HG03139 (cell line): ENCODE results near the gene BTK.

Experiments used
- ATAC-seq: cut with Tn5 transposase; IDR thresholded peaks from one replicate; pipeline ENCODE4 v1.9.1; 2021; ENCODE audit not compliant: unreplicated experiment

BTK gene

DNA sequence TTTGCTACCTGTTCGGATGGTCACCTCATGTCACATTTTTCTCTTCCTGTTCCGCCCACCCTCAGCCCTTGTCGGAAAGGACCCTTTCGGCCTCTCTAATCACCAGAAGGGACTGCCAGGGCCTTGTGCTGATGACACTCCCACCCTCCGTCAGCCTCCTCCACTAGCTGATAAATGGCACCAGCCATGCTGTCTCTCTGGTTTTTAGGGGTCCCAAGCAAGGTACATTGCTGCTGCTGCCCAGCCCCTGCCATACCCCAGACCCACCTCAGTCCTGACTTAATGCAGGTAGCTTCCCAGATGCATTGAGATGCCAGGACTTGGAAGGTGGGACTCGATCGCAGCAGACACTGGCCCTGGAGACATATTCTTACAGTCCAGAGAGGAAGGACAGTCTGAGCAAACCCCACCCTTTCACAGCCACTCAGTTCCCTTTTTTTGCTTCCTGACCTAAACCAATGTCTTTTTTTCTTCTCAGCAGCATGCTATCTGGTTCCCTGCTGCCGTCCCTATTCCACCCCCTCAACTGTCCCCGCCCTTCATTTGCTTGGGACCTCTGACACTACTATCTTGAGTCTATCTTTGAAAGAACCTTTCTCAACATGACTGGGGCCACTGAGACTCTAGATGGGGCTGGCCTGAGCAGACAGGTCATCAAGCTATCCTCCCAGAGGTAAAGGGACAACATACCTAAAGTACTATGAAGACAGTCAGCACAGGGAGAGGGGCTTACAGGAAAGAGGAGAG, at the start of gene BTK:
BTK (minus strand) TSS at position 397 of the 747 bp plus-strand sequence. CDS start 10,907 bp downstream, outside the sequence.
- ATAC-seq = peak; percentile 55

DNA sequence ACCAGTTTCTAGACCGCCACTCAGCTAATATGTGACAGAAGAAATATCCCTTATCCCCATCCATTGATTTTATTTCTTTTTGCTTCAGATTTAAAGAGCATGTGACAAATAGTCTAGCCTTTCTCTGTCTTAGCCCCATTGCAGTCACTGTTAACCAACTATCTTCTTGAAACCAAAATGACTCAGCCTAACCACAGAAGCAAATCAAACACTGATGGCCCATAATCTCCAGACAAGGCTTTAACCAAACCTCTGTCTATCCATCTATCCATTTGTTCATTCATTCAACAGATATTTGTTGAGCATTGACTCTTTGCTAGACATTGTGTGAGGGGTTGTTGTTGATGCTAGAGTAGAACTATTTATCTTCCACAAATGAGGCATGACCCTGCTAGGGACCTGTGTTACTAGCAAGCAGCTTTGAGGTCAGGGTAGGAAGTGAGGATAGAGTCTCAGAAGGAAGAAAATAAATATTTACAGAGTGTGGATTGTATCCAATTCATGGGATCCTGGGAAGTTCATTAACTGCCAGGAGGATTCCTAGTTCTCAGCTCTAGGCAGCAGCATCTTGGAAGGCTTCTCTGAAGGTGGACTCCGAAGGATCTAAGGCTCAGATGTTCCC, 44.6 kb upstream of the BTK start:
- peak; percentile 96 for ATAC-seq

DNA sequence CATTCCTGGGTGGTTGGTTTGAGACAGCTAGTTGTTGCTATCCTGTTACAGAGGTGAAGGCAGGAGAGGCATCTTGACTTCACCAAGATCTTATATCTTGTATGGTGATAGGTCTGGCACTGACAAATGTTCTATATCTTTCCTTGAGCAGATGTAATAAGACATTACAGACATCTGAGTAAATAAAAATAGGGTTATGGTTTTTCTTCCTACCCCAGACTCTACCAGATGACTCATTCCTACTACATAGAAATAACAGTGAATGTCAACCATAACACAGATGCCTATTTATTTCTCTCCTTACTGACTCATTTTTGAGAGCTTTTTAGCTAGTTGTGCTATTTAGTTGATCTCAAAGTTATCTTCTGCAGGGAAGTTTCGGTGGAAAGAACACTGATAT, 43.9 kb upstream of the BTK start:
- ATAC-seq = peak; percentile 26

DNA sequence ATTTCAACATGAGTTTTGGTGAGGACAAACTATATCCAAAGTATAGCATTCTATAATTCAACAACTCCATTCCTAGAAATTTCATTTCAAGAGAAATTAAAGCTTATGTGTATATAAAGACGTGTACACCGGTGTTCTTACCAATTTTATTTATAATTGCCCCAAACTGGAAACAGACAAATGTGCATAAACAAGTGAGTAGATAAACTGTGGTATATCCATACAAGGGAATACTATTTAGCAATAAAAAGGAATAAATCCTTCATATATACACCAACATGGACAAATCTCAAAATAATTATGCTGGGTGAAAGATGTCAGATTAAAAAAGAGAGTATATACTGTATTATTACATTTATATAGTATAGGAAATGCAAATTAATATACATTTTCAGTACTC, 42.0 kb upstream of the BTK start:
- no peak for ATAC-seq

GRCh38 chrX:101419489-101419888, 33.5 kb upstream of the BTK start:
- no peak for ATAC-seq

GRCh38 chrX:101417981-101418841, 32.2 kb upstream of the BTK start:
- peak; percentile 49 for ATAC-seq

- no peak for ATAC-seq
Measured at GRCh38 chrX:101417190-101417589, 31.2 kb upstream of the BTK start.

GRCh38 chrX:101416691-101417090, 30.7 kb upstream of the BTK start:
- ATAC-seq = no peak

- peak; percentile 48 for ATAC-seq
Measured at GRCh38 chrX:101415180-101416145, 29.5 kb upstream of the BTK start.

GRCh38 chrX:101411984-101412383, 26.0 kb upstream of the BTK start:
- ATAC-seq = no peak

GRCh38 chrX:101410461-101410860, 24.5 kb upstream of the BTK start:
- no peak for ATAC-seq

DNA sequence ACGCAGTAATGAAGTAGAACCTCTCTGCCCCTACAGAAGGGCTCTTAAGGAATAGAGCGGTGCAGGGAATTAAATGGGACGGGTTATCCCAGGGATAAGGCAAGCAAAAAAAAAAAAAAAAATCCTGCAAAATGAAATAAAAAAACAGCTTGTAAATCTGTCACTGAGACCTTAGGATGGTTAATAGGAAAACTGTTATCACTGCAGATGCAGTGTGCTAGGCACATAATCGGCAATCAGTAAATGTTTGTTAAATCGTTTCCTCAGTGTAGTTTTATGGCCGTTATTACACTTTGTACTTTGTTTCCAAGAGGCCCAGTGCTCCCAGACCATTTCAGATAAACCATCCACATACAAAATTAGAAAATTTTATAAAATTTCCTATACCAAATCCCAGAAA, 23.1 kb upstream of the BTK start:
- no peak for ATAC-seq

DNA sequence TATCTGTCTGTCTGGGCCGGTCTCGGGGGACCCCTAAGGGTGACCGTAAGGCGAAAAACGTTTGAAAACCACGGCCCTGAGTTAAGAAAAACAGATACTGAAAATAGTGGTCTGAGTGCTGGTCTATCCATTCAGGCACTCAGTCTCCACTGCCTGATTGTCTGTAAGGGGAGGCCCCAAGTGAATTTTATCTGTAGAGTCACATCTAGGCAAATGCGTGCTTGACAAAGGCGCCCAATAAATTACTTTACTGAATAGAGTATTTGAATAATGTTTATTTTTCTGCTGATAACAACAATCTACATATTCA, 22.5 kb upstream of the BTK start:
- no peak for ATAC-seq

- ATAC-seq = peak; percentile 84
Measured at GRCh38 chrX:101407748-101408531, 21.9 kb upstream of the BTK start, which contains the start of the genes GLA and HNRNPH2. Gene GLA (minus strand): TSS chrX:101407925. CDS start chrX:101407903, 22 bp downstream. Gene HNRNPH2 (plus strand): TSS chrX:101408222. CDS start chrX:101411989, 3,767 bp downstream.

GRCh38 chrX:101407167-101407747, 21.3 kb upstream of the BTK start:
- no peak for ATAC-seq

DNA sequence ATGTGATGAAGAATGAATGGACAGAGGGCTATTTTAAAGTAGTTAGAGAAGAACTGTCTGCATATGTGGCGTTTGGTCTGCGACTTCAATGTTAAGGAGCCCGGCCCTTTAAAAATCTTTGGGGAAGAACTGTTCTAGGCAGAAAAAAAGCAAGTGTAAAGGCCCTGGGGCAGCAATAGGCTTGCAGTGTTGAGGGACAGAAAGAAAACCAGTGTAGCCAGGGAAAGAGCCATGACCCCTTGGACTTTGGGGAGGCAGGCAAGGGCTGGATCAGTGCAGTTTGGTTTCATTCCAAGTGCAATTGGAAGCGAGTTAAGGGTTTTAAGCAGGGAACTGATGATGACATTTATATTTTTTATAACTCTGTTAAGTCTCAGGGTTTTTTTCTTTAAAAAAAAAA, 13.8 kb upstream of the BTK start:
- ATAC-seq = no peak

- no peak for ATAC-seq
Measured at GRCh38 chrX:101398694-101399093, 12.7 kb upstream of the BTK start.

- no peak for ATAC-seq
Measured at GRCh38 chrX:101397779-101398178, 11.8 kb upstream of the BTK start.

DNA sequence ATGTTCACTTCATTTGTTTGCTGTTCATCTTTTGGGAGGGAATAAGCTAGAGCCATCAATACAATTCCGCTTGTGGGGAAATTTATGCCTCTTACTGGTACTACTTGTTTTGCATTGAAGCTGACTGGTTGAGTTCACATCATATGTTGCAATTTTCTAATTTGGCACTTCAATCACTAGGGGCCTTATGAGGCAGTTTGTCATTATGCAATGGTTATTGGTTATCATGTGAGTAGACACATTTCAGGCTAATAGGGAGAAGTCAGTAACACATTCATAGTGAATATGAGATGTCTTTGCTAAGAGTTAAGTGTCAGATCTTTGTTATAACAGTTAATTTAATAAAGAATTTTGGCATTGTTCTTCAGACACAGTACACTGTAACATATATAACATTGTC, 9.8 kb upstream of the BTK start:
- ATAC-seq = no peak
